ENCODE results near the gene TMEM109. TPM values are rescaled to one million over a fixed set of nuclear protein-coding genes. Genes with fewer than 3 reads are reported as not detected.

Gene TMEM109
- total and polyA plus RNA-seq, 2 of the 8 experiments (the other 6 are each of a cell fraction or from before 2014, with no cell fraction given): 27.3 to 30.3 TPM

DNA sequence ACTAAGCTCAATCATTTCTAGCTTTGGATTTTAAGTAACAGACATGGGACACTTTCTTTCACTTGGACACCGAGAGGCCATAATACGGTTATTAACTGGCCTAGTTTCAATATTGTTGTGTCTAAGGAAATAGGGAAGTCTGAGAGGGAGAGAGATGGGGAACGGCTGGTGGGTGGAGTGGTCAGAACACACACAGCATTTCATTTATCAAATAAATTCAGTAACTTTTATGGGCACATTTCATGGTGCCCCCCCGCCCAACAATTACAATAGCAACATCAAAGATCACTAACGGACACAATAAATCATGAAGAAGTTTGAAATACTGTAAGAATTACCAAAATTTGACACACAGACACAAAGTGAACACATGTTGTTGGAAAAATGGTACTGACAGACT lies 18.3 kb upstream of the TMEM109 start:
- H3K4me1 ChIP-seq (replicated peaks in 1 of 4; ENCODE audit: control insufficient read depth in 3 of 4, insufficient read depth in 4 of 4, low read length in 3 of 4): no peaks in the 10 kb centered on the region
- POLR2A ChIA-PET (ENCODE audit: partially characterized antibody): interaction anchor here (1.0 to 1.5 kb wide), 2 partner anchors 18 to 64 kb away, joined by 3 to 5 read pairs; partner anchors contain the start of gene TMEM109
- no peak overlapping the region for H3K14ac ChIP-seq (ENCODE audit: insufficient read length)
- no peak overlapping the region for H3K27ac ChIP-seq (ENCODE audit: low read depth, low read length)
- no peak overlapping the region for H2AFZ ChIP-seq (ENCODE audit: low read length)
- no peaks in the 10 kb centered on the region for H3K79me2 ChIP-seq (ENCODE audit: control insufficient read depth in 1 of 2, insufficient read depth in 2 of 2, low read length in 2 of 2)
- no peaks in the 10 kb centered on the region for H3K9me3 ChIP-seq (ENCODE audit: insufficient read depth in 2 of 2, low read depth in 1 of 2, low read length in 1 of 2)
- H4K5ac ChIP-seq (ENCODE audit: insufficient read length, low read depth, low read length): no peak overlapping the region
- H3K56ac ChIP-seq (replicated peaks; ENCODE audit: insufficient read length, low read depth, low read length): no peak overlapping the region
- no peak overlapping the region for H3K4me2 ChIP-seq (ENCODE audit: insufficient read depth in 1 of 2, low read depth in 2 of 2, low read length in 2 of 2)
- TF ChIP-seq GABPA (IDR thresholded peaks at IDR 0.05; ENCODE audit: borderline replicate concordance, insufficient read depth, low read length) (no peak), SIN3A (conservative IDR thresholded peaks at IDR 0.05 in 1 of 2, IDR thresholded peaks at IDR 0.05 in 1 of 2; ENCODE audit: low read depth in 1 of 2, low read length in 2 of 2) (no peak), TEAD4 (IDR thresholded peaks at IDR 0.05; ENCODE audit: low read depth, low read length) (no peak), NANOG (IDR thresholded peaks at IDR 0.05; ENCODE audit: insufficient read depth, low read depth, low read length, poor library complexity, severe bottlenecking) (no peak)
- TF ChIP-seq, protein P1, sequence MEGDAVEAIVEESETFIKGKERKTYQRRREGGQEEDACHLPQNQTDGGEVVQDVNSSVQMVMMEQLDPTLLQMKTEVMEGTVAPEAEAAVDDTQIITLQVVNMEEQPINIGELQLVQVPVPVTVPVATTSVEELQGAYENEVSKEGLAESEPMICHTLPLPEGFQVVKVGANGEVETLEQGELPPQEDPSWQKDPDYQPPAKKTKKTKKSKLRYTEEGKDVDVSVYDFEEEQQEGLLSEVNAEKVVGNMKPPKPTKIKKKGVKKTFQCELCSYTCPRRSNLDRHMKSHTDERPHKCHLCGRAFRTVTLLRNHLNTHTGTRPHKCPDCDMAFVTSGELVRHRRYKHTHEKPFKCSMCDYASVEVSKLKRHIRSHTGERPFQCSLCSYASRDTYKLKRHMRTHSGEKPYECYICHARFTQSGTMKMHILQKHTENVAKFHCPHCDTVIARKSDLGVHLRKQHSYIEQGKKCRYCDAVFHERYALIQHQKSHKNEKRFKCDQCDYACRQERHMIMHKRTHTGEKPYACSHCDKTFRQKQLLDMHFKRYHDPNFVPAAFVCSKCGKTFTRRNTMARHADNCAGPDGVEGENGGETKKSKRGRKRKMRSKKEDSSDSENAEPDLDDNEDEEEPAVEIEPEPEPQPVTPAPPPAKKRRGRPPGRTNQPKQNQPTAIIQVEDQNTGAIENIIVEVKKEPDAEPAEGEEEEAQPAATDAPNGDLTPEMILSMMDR (IDR thresholded peaks at IDR 0.05; ENCODE audit: control extremely low read depth in 1 of 3, insufficient read depth in 1 of 3, low read depth in 1 of 3, low read length in 3 of 3): no peak
- TF ChIP-seq, protein P2, sequence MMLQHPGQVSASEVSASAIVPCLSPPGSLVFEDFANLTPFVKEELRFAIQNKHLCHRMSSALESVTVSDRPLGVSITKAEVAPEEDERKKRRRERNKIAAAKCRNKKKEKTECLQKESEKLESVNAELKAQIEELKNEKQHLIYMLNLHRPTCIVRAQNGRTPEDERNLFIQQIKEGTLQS (IDR thresholded peaks at IDR 0.05; ENCODE audit: insufficient read depth, low read depth, low read length): no peak
- H3K4ac ChIP-seq (replicated peaks; ENCODE audit: insufficient read length, low read depth, low read length): no peak overlapping the region
- H3K9ac ChIP-seq (replicated peaks in 1 of 4; ENCODE audit: extremely low read depth in 1 of 4, low read depth in 3 of 4, low read length in 3 of 4): no peak overlapping the region
- H3K27me3 ChIP-seq (replicated peaks in 1 of 4; ENCODE audit: control insufficient read depth in 3 of 4, extremely low read depth in 1 of 4, insufficient read depth in 3 of 4, low read length in 3 of 4): no peaks in the 10 kb centered on the region
- no peak overlapping the region for H3K4me3 ChIP-seq (ENCODE audit: extremely low read depth in 1 of 4, insufficient read depth in 2 of 4, low read depth in 3 of 4, low read length in 4 of 4)
- FAIRE-seq (no peak), DNase-seq (ENCODE audit: low read depth in 1 of 2, low spot score in 2 of 2) (no peak)
- H2BK5ac ChIP-seq (ENCODE audit: low read depth, low read length): no peak overlapping the region
- WGBS, 2 experiments (ENCODE audit: extremely low coverage in 1 of 2, insufficient coverage in 1 of 2, insufficient read length in 1 of 2, insufficient replicate concordance in 2 of 2, low coverage in 1 of 2, low lambda C conversion rate in 2 of 2, missing lambda C conversion rate in 1 of 2): 90% methylated on average over 5 of the region's 5 CpGs; no CpG with 5 or more reads in 1 of the 2 experiments
- no peak overlapping the region for H2AK5ac ChIP-seq (ENCODE audit: low read depth, low read length)
- H2BK20ac ChIP-seq (ENCODE audit: low read length): no peak overlapping the region
- H4K91ac ChIP-seq (replicated peaks; ENCODE audit: insufficient read length, low read length): no peak overlapping the region
- H3K23ac ChIP-seq (ENCODE audit: insufficient read length): no peak overlapping the region
- H4K20me1 ChIP-seq (replicated peaks in 1 of 2; ENCODE audit: control insufficient read depth in 1 of 2, insufficient read depth in 2 of 2, low read length in 2 of 2): peaks cover 3 to 10% of the 10 kb centered on the region in 2 experiments
- H3K23me2 ChIP-seq (ENCODE audit: low read depth, low read length): no peaks in the 10 kb centered on the region
- CTCF ChIA-PET (ENCODE audit: partially characterized antibody): interaction anchor here (0.9 to 23.0 kb wide), 5 partner anchors 7 to 132 kb away, joined by 3 to 522 read pairs (median 9); no protein-coding TSS in a partner anchor
- no peak overlapping the region for H2BK120ac ChIP-seq (replicated peaks; ENCODE audit: low read depth, low read length)
- no peak overlapping the region for H4K8ac ChIP-seq (ENCODE audit: extremely low read depth, insufficient read depth, low read length)
- no peak overlapping the region for H2BK15ac ChIP-seq (ENCODE audit: low read length)
- H3K79me1 ChIP-seq (ENCODE audit: low read depth, low read length): peaks cover 3% of the 10 kb centered on the region; the same call in 1 of the 2 replicates
- H3K18ac ChIP-seq (ENCODE audit: extremely low read depth, low read length): no peak overlapping the region
- H2BK12ac ChIP-seq (ENCODE audit: low read depth, low read length): no peak overlapping the region
- peaks cover 27 to 83% (median 65%) of the 10 kb centered on the region in 4 experiments for H3K36me3 ChIP-seq (ENCODE audit: control insufficient read depth in 2 of 4, insufficient read depth in 4 of 4, low read length in 3 of 4)
